Liver (tissue), 9 donors: ENCODE results near the gene RRP8. TPM values are rescaled to one million over a fixed set of nuclear protein-coding genes. Genes with fewer than 3 reads are reported as not detected.
A peak's percentile ranks its signal among the peaks of the same experiment; 100 is the strongest.

Experiments
- DNase-seq: peaks from one replicate; pipeline ENCODE4 v3.0.0-alpha.2; 2017; ENCODE audit warnings: low spot score
- H3K27ac ChIP-seq, 2 donors: one replicate each; pipeline ENCODE4 v1.7.0; 2013; ENCODE audit warnings: inconsistent platforms in 2 of 2, low read length in 2 of 2, control low read depth in 1 of 2, low read depth in 1 of 2, mild to moderate bottlenecking in 1 of 2
- H3K27me3 ChIP-seq, 4 donors: one replicate each; pipeline versions ENCODE4 v1.6.1 to v1.7.0; 2013; ENCODE audit warnings: low read length in 3 of 4, inconsistent platforms in 1 of 4, mild to moderate bottlenecking in 1 of 4, moderate library complexity in 1 of 4; ENCODE audit not compliant: control insufficient read depth in 4 of 4, insufficient read depth in 4 of 4
- H3K36me3 ChIP-seq, 4 donors: one replicate each; pipeline versions ENCODE4 v1.6.1 to v1.7.0; 2013; ENCODE audit warnings: low read length in 3 of 4, mild to moderate bottlenecking in 3 of 4, low read depth in 1 of 4, moderate library complexity in 1 of 4; ENCODE audit not compliant: control insufficient read depth in 4 of 4, insufficient read depth in 3 of 4
- H3K4me1 ChIP-seq, 4 donors: one replicate each; pipeline versions ENCODE4 v1.6.1 to v1.7.0; 2013; ENCODE audit warnings: low read length in 3 of 4, mild to moderate bottlenecking in 3 of 4, moderate library complexity in 1 of 4; ENCODE audit not compliant: control insufficient read depth in 4 of 4, insufficient read depth in 4 of 4
- H3K4me3 ChIP-seq, 3 donors: one replicate each; pipeline versions ENCODE4 v1.6.1 to v1.7.0; 2013; ENCODE audit warnings: low read length in 3 of 3, control low read depth in 1 of 3, low read depth in 1 of 3, mild to moderate bottlenecking in 1 of 3
- H3K9ac ChIP-seq, 2 donors: one replicate each; pipeline ENCODE4 v1.7.0; 2013; ENCODE audit warnings: low read length in 2 of 2, mild to moderate bottlenecking in 2 of 2, moderate library complexity in 2 of 2, control low read depth in 1 of 2, low read depth in 1 of 2
- H3K9me3 ChIP-seq, 4 donors: one replicate each; pipeline versions ENCODE4 v1.6.1 to v1.7.0; 2013; ENCODE audit warnings: low read length in 3 of 4; ENCODE audit not compliant: control insufficient read depth in 4 of 4
- ATF3 ChIP-seq: IDR thresholded peaks from 2 replicates; pipeline ENCODE4 v1.6.1; 2016; ENCODE audit warnings: antibody characterized with exemption
- CTCF ChIP-seq: fragments of 150-350 bp; IDR thresholded peaks from 2 replicates; pipeline ENCODE4 v1.5.1; 2017; ENCODE audit warnings: improper control_type of control experiment, low read depth, low read length; ENCODE audit not compliant: missing input control
- EGR1 ChIP-seq, 2 donors: IDR thresholded peaks; 2 replicates each; pipeline ENCODE4 v1.6.1; 2016 to 2018; ENCODE audit warnings: antibody characterized with exemption in 2 of 2, low read depth in 2 of 2
- FOXA1 ChIP-seq: IDR thresholded peaks from 2 replicates; pipeline ENCODE4 v1.6.1; 2016; ENCODE audit warnings: antibody characterized with exemption
- FOXA2 ChIP-seq: IDR thresholded peaks from 2 replicates; pipeline ENCODE4 v1.6.1; 2016; ENCODE audit warnings: antibody characterized with exemption
- GABPA ChIP-seq, 2 donors: IDR thresholded peaks in 1 of 2; conservative IDR thresholded peaks in 1 of 2; 2 replicates each; pipeline ENCODE4 v1.6.1; 2016; ENCODE audit warnings: antibody characterized with exemption in 2 of 2, mild to moderate bottlenecking in 1 of 2, moderate library complexity in 1 of 2
- HNF4A ChIP-seq, 2 donors: conservative IDR thresholded peaks; 2 replicates each; pipeline ENCODE4 v1.6.1; 2016; ENCODE audit warnings: antibody characterized with exemption in 2 of 2, mild to moderate bottlenecking in 2 of 2
- HNF4G ChIP-seq: IDR thresholded peaks from 2 replicates; pipeline ENCODE4 v1.6.1; 2016; ENCODE audit warnings: antibody characterized with exemption
- JUND ChIP-seq, 2 donors: IDR thresholded peaks; 2 replicates each; pipeline ENCODE4 v1.6.1; 2016; ENCODE audit warnings: antibody characterized with exemption in 2 of 2
- MAX ChIP-seq: IDR thresholded peaks from 2 replicates; pipeline ENCODE4 v1.6.1; 2016; ENCODE audit warnings: antibody characterized with exemption
- NR2F2 ChIP-seq: IDR thresholded peaks from 2 replicates; pipeline ENCODE4 v1.6.1; 2016; ENCODE audit warnings: antibody characterized with exemption
- RAD21 ChIP-seq, 2 donors: IDR thresholded peaks; 2 replicates each; pipeline ENCODE4 v1.6.1; 2016; ENCODE audit warnings: antibody characterized with exemption in 2 of 2, mild to moderate bottlenecking in 2 of 2
- REST ChIP-seq: IDR thresholded peaks from 2 replicates; pipeline ENCODE4 v1.6.1; 2016; ENCODE audit warnings: antibody characterized with exemption, mild to moderate bottlenecking
- RXRA ChIP-seq, 2 donors: IDR thresholded peaks; 2 replicates each; pipeline ENCODE4 v1.6.1; 2017 to 2018; ENCODE audit warnings: antibody characterized with exemption in 2 of 2, mild to moderate bottlenecking in 1 of 2
- SP1 ChIP-seq: IDR thresholded peaks from 2 replicates; pipeline ENCODE4 v1.6.1; 2018; ENCODE audit warnings: antibody characterized with exemption, mild to moderate bottlenecking
- TAF1 ChIP-seq: conservative IDR thresholded peaks from 2 replicates; pipeline ENCODE4 v1.6.1; 2016; ENCODE audit warnings: antibody characterized with exemption, mild to moderate bottlenecking
- YY1 ChIP-seq: IDR thresholded peaks from 2 replicates; pipeline ENCODE4 v1.6.1; 2016; ENCODE audit warnings: antibody characterized with exemption, mild to moderate bottlenecking
- ZBTB33 ChIP-seq: IDR thresholded peaks from 2 replicates; pipeline ENCODE4 v1.6.1; 2016; ENCODE audit warnings: antibody characterized with exemption
- WGBS: extraction: QIAGEN DNeasy Blood & Tissue Kit; methylation state at CpG from one replicate; pipeline ENCODE4 v1.1.7; 2013; 5-methylcytosine and 5-hydroxymethylcytosine counted together
- polyA plus RNA-seq, 2 donors: library from polyadenylated mRNA; stranded (reverse) in 1 of 2; unstranded in 1 of 2; fragments of 200-250 nt in 1 of 2; fragments of >200 nt in 1 of 2; fragmentation: Nextera tagmentation in 1 of 2; extraction: Ambion mirVana in 1 of 2; gene quantifications; one replicate each; pipeline versions ENCODE4 v1.2.1 to v1.2.3, GENCODE V29; 2013 to 2015
- total RNA-seq, 2 donors: library from RNA; depleted of rRNA; stranded (reverse); fragments of >200 nt; gene quantifications; one replicate each; pipeline ENCODE4 v1.2.3, GENCODE V29; 2014
- donor health status: healthy.
- donor health status: healthy.
- donor health status: healthy.
- donor health status: healthy.
- donor health status: healthy.

RRP8 gene
- total and polyA plus RNA-seq, 4 donors: 10.3 to 12.6 (median 11.2) TPM

- peak overlapping the region in 1 of 2 donors; percentile 5 for H3K9ac ChIP-seq
- TF ChIP-seq RXRA (IDR thresholded peaks at IDR 0.05) (peak in 1 of 2 donors; percentile 10), NR2F2 (peak; percentile 57), MAX (no peak), RAD21 (IDR thresholded peaks at IDR 0.05) (peak in 1 of 2 donors; percentile 27), GABPA (IDR thresholded peaks at IDR 0.05 in 1 of 2, conservative IDR thresholded peaks at IDR 0.05 in 1 of 2) (peak; percentile 66 to 81), HNF4G (no peak), YY1 (no peak), EGR1 (IDR thresholded peaks at IDR 0.05; ENCODE audit: low read depth in 2 of 2) (no peak), FOXA2 (no peak), TAF1 (no peak), CTCF (no peak), REST (peak; percentile 21), ATF3 (peak; percentile 21), JUND (IDR thresholded peaks at IDR 0.05) (peak; percentile 87 to 92), SP1 (peak; percentile 70), FOXA1 (no peak), ZBTB33 (no peak), HNF4A (conservative IDR thresholded peaks at IDR 0.05) (peak in 1 of 2 donors; percentile 11)
- H3K9me3 ChIP-seq: no peaks in the 10 kb centered on the region
- peaks cover 7 to 58% (median 43%) of the 10 kb centered on the region in 4 donors for H3K4me1 ChIP-seq
- DNase-seq: peak; percentile 80
- 30% methylated on average over 11 of the region's 11 CpGs for WGBS
- H3K27me3 ChIP-seq: no peaks in the 10 kb centered on the region
- peaks cover 7 to 30% (median 27%) of the 10 kb centered on the region in 4 donors for H3K36me3 ChIP-seq
- H3K4me3 ChIP-seq: no peak overlapping the region
- peak overlapping the region; percentile 77 to 86 for H3K27ac ChIP-seq
Observed at GRCh38 chr11:6606471-6607189, 3.2 kb upstream of the RRP8 start.
